ENCODE data around the gene R3HDM4.

Gene R3HDM4

GRCh38 chr19:932648-933552, 19.9 kb upstream of the R3HDM4 start:
- no peak for DNase-seq (ENCODE audit: extremely low read depth in 1 of 2, low read depth in 1 of 2)

DNA sequence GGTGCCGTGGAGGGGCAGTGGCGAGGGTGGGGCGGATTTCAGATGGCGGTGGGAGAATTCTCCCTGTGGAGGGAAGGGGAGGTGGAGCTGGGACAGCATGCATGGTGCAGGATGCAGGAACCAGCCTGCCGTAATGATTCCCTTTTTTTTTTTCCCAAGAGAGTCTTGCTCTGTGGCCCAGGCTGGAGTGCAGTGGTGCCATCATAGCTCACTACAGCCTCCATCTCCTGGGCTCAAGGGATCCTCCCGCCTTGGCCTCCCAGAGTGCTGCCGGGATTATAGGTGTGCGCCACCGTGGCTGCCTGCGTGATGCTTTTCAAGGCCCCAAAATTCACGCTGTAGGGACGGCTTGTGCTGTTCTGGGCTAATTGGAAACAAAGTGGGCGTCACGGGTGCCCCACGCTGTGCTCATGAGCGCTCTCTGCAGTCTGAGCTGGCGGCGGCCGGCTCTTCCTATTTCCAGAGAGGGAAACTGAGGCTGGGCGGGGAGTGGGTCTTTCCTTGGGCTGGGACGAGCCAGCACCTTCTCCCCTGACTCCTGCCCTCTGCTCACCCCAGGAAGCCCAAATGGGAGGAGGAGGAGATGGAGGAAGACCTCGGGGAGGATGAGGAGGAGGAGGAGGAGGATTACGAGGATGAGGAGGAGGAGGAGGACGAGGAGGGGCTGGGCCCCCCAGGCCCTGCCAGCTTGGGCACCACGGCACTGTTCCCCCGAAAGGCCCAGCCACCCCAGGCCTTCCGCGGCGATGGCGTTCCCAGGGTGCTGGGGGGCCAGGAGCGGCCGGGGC, 19.0 kb upstream of the R3HDM4 start:
- DNase-seq (ENCODE audit: extremely low read depth in 1 of 2, low read depth in 1 of 2) = no peak

- no peak for DNase-seq (ENCODE audit: extremely low read depth in 1 of 2, low read depth in 1 of 2)
Observed at GRCh38 chr19:929891-930258, 16.9 kb upstream of the R3HDM4 start.

DNA sequence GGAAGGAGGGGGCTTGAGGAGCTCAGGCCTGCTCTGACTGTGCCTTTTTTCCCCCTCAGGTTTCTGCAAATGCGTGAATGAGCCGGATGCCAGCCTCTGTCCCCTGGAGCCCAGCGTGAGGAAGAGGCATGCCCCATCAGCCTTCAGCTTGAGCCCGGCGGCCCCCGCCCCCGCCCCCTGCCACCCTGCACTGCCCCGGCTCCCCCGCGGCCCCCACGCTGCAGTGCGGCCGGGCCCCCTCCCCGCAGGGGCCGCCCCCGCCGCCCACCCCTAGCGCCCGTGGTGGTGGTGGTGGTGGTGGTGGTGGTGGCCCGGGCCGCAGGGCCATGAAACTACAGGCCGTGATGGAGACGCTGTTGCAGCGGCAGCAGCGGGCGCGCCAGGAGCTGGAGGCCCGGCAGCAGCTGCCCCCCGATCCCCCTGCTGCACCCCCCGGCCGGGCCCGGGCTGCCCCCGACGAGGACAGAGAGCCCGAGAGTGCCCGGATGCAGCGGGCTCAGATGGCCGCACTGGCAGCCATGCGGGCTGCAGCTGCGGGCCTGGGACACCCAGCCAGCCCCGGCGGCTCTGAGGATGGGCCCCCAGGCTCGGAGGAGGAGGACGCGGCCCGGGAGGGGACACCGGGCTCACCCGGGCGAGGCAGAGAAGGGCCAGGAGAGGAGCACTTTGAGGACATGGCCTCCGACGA, 16.3 kb upstream of the R3HDM4 start:
- DNase-seq (ENCODE audit: extremely low read depth in 1 of 2, low read depth in 1 of 2) = no peak

DNA sequence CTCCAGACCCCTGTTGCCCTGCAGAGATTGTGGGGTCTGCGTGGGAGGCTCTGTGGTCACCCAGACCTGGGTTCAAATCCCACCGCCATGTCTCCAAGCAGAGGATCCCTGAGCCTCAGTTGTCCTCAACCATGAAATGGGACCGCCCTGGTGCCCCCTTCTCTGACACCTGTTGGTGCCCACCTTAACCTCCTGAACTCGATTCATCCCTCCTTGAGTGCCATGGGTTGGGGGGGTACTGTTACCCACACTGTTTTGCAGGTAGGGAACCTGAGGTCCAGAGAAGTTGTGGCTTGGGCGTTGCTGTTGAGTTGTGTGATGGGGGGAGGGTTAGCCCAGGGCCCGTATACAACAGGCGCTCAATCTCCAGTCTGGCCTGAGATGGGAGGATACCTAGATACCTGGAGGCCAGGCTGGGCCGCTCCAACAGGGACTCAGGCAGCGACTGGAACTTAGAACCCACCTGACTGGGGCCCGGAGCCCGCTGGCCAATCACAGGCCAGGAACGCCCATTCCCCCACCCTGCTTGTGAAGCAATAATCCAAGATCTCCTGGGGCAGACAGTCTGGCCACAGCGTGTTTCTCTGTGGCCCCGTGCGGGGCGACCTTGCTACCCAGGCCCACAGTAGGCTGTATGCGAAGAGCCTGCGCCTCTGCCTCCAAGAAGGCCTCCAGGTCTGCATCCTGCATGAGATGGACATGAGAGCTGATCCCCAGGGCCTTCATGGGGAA, 15.6 kb upstream of the R3HDM4 start:
- DNase-seq (ENCODE audit: extremely low read depth in 1 of 2, low read depth in 1 of 2) = no peak

DNA sequence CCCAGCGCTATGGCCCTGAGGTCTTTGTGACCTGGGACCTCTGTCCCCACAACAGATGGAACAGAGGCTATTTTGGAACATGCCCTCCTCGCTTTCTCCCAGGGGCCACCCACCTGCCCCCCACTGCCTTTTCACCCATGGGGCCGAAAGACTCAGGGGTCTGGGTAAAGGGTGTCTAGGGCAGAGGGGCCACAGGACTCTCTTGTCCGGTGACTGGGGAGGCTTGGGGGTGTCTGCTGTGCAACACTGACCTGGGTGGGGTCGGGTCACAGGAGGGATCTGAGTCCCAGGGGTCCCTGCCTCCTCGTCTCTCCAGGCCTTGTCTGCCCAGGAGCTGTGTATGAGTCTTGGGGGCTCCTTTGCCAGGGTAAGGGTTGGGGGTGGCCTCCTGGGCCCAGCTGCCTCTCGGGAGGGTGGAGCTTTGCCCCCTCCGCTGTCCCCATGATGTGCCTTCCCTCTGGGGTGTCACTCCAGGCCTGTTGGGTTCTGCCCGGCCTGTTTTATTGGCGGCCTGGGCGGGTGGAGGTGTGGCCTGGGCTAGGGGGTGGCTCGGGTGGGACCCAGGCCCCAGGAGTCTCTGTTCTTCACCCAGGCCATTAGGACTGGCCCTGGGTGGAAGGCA, 14.9 kb upstream of the R3HDM4 start:
- DNase-seq (ENCODE audit: extremely low read depth in 1 of 2, low read depth in 1 of 2) = no peak

DNA sequence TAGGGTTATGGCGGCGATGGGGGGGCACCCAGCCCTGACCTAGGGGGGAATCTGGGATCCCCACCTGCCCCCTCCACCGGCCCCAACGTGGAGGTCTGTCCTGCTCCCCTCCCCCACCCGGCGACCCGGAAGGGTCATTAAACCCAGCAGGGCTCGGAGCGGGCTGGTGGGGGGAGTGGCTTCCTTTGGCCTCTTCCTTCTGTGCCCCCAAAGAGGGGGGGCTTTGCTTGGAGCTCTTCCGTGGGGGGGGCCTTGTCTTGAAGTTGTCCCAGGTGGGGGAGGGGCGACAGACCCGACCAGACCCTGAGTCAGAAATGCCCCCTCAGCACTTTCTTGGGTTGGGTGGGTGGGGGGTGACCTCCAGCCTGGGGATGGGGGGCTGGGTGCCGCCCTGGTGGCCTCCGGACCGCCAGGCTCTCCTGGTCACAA, 14.3 kb upstream of the R3HDM4 start:
- DNase-seq (ENCODE audit: extremely low read depth in 1 of 2, low read depth in 1 of 2) = no peak

DNA sequence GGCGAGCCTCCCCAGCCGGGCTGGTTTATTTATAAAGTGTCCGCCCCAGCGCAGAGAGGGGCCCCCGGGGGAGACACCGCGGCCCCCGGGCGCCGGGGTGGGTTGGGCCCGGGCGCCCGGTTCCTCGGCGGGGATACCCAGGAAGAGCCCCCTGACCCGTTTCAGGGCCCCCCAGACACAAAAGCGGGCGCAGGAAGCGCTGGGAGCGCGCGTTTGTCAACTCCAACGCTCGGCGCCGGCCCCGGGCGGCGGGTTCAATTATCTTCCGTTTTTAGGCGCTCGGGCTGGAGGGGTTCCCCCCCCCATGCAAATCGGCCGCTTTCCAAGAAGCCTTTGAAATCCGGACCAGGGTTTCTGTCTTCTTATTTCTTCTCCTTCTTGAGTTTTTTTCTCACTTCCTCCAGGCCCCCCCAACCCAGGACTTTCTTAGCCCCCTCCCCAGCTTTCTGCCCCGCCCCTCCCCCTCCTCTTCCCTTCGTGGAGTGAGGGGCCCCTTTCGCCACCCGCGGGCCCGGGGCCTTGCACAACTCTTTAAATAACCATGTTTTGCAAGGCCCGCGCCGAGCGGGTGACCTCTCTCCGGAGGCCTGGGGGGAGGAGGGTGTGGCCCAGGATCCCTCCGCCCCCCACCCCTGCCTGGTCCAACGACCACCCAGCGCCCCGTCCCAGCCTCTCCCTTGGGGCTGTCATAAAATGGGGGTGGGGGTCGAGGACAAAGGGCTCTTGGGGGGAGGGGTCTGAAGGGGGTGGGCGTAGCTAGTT, 13.8 kb upstream of the R3HDM4 start:
- DNase-seq (ENCODE audit: extremely low read depth in 1 of 2, low read depth in 1 of 2) = no peak

DNA sequence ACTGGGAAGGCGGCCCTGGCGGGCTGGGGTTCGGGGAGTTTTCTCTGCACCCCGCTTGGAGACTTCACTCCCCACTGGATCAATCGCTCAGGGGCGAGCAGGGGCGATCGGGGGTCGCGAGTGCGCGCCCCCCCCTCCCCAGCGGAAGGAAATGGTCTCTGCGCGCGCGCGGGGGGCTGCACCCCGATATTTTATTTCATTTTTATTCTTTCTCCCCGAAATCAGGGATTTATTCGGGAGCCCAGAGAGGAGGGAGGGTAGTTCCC, 13.2 kb upstream of the R3HDM4 start:
- DNase-seq (ENCODE audit: extremely low read depth in 1 of 2, low read depth in 1 of 2) = no peak

DNA sequence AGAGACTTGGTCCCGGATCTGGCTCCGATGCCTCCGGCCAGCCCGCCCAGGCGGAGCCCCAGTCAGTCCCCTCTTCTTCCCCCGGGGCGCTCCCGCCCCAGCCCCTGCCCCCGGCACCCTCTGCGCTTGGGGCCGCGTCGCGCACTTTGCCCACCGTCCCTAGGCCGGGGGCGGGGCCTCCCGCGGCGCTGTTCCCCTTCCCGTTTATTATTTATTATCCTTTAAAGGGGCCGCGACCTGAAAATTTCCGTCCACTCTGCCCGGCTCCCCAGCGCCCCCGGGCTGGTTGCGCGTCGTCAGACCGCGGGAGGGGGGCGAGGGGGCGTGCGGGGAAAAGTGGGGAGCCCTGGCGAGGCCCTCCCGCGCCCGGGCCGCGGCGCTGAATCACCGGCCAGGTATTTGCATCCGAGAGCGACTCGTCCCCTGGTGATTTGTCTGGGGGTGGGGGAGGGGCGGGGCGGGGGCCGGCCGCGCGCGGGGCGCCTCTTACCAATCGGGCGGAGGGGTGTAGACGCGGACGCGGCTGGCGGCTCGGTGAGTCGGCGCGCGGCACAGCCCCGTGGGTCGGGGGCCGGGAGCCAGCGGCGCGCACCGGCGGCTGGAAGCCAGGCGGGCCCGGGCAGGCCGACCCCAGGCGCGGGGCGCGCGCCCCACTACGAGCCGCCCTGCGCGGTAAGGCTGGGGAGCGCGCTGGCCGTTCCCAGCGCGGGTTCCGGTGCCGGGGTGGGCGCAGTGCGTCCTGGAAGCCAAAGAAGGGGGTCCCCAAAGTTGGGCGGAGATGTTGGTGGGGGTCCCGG, 12.7 kb upstream of the R3HDM4 start, which contains the start of gene ARID3A:
Gene ARID3A, plus strand, starts transcription at position 510 of the 797 bp plus-strand sequence. CDS start 3,494 bp downstream, outside the sequence.
- peak in 1 of 2 donors; percentile 63 for DNase-seq (ENCODE audit: extremely low read depth in 1 of 2, low read depth in 1 of 2)

DNA sequence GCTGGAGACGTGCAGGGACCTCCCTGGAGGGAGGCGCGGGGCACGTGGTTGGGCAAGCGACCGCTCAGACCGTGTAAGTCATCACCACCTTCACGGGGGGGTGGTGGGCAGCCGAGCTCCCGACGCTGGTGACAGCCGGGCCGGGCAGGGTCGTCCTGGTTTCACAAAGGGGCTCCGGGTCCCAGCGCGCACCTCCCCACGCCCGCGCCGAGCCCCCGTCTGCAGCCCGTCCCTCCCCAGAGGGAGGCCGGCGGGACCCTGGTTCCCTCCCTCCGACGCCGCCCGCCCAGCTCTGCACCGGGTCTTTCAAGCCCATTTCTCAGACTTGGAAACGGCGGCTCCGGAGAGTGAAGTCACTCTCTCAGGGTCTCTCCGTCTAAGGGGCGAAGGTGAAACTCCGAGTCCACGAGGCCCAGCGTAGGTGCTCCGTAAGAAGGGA, 12.1 kb upstream of the R3HDM4 start:
- DNase-seq (ENCODE audit: extremely low read depth in 1 of 2, low read depth in 1 of 2) = no peak

DNA sequence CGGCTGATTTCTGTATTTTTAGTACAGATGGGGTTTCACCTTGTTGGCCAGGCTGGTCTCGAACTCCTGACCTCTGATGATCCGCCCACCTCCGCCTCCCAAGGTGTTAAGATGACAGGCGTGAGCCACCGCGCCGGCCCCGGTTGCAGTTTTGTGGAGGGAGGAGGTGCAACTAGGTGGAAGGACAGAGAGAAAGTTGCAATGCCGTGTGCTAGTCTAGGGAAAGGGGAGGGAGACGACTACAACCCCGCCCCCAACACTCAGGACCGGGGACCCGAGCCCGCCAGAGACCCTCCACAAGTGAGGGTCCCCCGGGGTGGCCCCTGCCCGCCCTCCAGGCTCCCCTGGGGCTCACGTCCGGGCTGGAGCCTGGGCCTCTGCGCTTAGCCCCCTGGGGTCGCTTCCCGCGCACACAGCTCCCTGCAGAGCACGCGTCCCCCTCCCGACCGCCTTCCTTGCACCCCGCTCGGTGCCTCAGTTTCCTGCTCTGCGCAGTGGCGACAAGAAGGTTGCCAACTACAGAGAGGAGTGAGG, 11.6 kb upstream of the R3HDM4 start:
- DNase-seq (ENCODE audit: extremely low read depth in 1 of 2, low read depth in 1 of 2) = no peak

DNA sequence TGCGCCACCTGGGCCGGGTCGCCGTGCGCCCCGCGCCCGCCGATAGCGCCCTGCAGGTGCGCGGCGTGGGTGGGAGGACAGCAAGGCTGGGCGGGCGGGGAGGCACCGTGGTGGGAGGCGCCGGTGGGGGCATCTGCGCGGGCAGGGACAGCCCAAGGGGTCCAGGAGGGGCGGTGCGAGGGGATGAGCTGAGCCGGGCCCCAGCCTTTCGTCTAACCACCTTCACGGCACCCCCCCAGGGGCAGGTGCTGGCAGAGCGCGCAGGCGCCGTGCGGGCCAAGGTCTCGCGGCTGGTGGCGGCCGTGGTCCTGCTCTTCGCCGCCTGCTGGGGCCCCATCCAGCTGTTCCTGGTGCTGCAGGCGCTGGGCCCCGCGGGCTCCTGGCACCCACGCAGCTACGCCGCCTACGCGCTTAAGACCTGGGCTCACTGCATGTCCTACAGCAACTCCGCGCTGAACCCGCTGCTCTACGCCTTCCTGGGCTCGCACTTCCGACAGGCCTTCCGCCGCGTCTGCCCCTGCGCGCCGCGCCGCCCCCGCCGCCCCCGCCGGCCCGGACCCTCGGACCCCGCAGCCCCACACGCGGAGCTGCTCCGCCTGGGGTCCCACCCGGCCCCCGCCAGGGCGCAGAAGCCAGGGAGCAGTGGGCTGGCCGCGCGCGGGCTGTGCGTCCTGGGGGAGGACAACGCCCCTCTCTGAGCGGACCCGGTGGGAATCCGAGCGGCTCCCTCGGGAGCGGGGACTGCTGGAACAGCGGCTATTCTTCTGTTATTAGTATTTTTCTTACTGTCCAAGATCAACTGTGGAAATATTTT, 7.2 kb upstream of the R3HDM4 start:
- peak; percentile 49 to 54 for DNase-seq (ENCODE audit: extremely low read depth in 1 of 2, low read depth in 1 of 2)

GRCh38 chr19:919199-920050, 6.4 kb upstream of the R3HDM4 start:
- no peak for DNase-seq (ENCODE audit: extremely low read depth in 1 of 2, low read depth in 1 of 2)

GRCh38 chr19:918481-919198, 5.6 kb upstream of the R3HDM4 start:
- DNase-seq (ENCODE audit: extremely low read depth in 1 of 2, low read depth in 1 of 2) = no peak

DNA sequence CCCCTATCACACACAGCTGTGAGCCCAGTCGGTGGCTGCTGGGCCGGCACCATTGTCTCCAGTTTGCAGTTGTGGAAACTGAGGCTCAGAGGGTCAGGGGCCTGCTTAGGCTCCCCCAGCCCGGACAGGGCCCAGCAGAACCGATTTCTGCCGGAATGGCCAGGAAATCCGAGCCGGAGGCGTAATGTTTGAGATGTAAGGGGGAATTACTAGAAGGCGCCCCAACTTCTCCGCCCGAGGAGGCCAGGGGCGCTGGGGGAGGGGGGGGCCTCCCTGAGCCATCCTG, 5.1 kb upstream of the R3HDM4 start:
- no peak for DNase-seq (ENCODE audit: extremely low read depth in 1 of 2, low read depth in 1 of 2)
